Thyroid gland (tissue), 4 donors: ENCODE measurements around the gene DPP8.

Source experiments
- CTCF ChIP-seq, 6 experiments: fragments of 200-600 bp in 3 of 6; fragments of 450-650 bp in 3 of 6; sonication (generic) in 3 of 6; IDR thresholded peaks; one replicate each; pipeline ENCODE4 v1.5.1; 2016 to 2019; ENCODE audit warnings: antibody characterized with exemption in 6 of 6, mild to moderate bottlenecking in 2 of 6, inconsistent platforms in 1 of 6, moderate library complexity in 1 of 6
- POLR2A ChIP-seq, 2 donors: fragments of 450-650 bp; IDR thresholded peaks; one replicate each; pipeline ENCODE4 v1.6.1; 2017; ENCODE audit warnings: antibody characterized with exemption in 2 of 2, mild to moderate bottlenecking in 2 of 2, moderate library complexity in 1 of 2

- TF ChIP-seq CTCF (IDR thresholded peaks at IDR 0.05) (no peak), POLR2A (IDR thresholded peaks at IDR 0.05) (no peak)
Measured at GRCh38 chr15:65476903-65477302, 40.6 kb downstream of the DPP8 start.
